GM21737 (cell line): Measurements from ENCODE around the gene KRT71.

Source experiments
- ATAC-seq: cut with Tn5 transposase; IDR thresholded peaks from one replicate; pipeline ENCODE4 v1.9.1; 2021; ENCODE audit warnings: mild to moderate bottlenecking, moderate library complexity; ENCODE audit not compliant: unreplicated experiment

The KRT71 gene

GRCh38 chr12:52539821-52540173 lies 13.1 kb downstream of the KRT71 start:
- no peak for ATAC-seq

GRCh38 chr12:52539083-52539820 lies 13.7 kb downstream of the KRT71 start:
- no peak for ATAC-seq

GRCh38 chr12:52537101-52537500 lies 15.8 kb downstream of the KRT71 start:
- no peak for ATAC-seq

GRCh38 chr12:52535574-52535973 lies 17.4 kb downstream of the KRT71 start:
- no peak for ATAC-seq

GRCh38 chr12:52534482-52534881 lies 18.5 kb downstream of the KRT71 start:
- no peak for ATAC-seq

GRCh38 chr12:52533686-52534470 lies 19.1 kb downstream of the KRT71 start:
- ATAC-seq, result no peak

GRCh38 chr12:52532636-52533035 lies 20.3 kb downstream of the KRT71 start:
- ATAC-seq, result no peak

GRCh38 chr12:52531566-52532300 lies 21.2 kb downstream of the KRT71 start:
- no peak for ATAC-seq

GRCh38 chr12:52530905-52531304 lies 22.0 kb downstream of the KRT71 start:
- ATAC-seq, result no peak

- ATAC-seq, result no peak
Observed at GRCh38 chr12:52530366-52530765, 22.6 kb downstream of the KRT71 start.

GRCh38 chr12:52529846-52530245 lies 23.1 kb downstream of the KRT71 start:
- no peak for ATAC-seq

- ATAC-seq, result no peak
Observed at GRCh38 chr12:52529417-52529816, 23.5 kb downstream of the KRT71 start.

GRCh38 chr12:52528641-52529143 lies 24.3 kb downstream of the KRT71 start:
- ATAC-seq, result no peak

- no peak for ATAC-seq
Observed at GRCh38 chr12:52527121-52527800, 25.7 kb downstream of the KRT71 start.

GRCh38 chr12:52526511-52526951 lies 26.4 kb downstream of the KRT71 start:
- no peak for ATAC-seq

- ATAC-seq, result no peak
Observed at GRCh38 chr12:52525661-52526499, 27.1 kb downstream of the KRT71 start.

- no peak for ATAC-seq
Observed at GRCh38 chr12:52524898-52525591, 27.9 kb downstream of the KRT71 start.

- no peak for ATAC-seq
Observed at GRCh38 chr12:52524241-52524897, 28.6 kb downstream of the KRT71 start.

- ATAC-seq, result no peak
Observed at GRCh38 chr12:52523824-52524223, 29.1 kb downstream of the KRT71 start.
